GM12864 (cell line): ENCODE results near the gene ST8SIA3.

Experiments
- DNase-seq: peaks from one replicate; pipeline ENCODE4 v3.0.0-alpha.2; 2011; ENCODE audit warnings: low read depth
- H3K4me3 ChIP-seq: 2 replicates; pipeline ENCODE4 v1.5.1; 2011; ENCODE audit warnings: mild to moderate bottlenecking, low read depth, low read length, control low read depth
- TF ChIP-seq, protein P1 (sequence below): IDR thresholded peaks from 2 replicates; pipeline ENCODE4 v1.5.1; 2011; ENCODE audit warnings: low read depth, mild to moderate bottlenecking, moderate library complexity, low read length, control low read depth, inconsistent platforms; ENCODE audit errors: missing control alignments

The ST8SIA3 gene

DNA sequence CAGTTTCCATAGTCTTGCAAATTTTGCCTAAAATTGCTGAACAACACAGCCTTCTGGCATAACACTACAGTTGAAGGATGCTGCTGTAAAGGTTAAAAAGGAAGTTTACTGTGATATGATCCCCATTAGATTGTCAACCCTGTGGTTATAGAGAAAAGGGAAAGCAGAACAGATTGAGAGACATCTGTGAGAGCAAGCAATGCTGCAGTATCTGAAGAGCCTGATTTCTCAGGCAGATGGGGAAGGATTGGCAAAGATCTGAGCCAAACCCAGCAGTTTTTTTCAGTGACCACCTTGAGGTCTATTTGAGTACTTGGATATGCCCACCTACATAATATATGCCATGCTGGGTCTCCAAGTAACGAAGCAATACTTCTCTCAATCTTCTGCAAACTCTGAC lies 8.5 kb upstream of the ST8SIA3 start:
- H3K4me3 ChIP-seq: no peak overlapping the region
- no peak for DNase-seq
- TF ChIP-seq, protein P1, sequence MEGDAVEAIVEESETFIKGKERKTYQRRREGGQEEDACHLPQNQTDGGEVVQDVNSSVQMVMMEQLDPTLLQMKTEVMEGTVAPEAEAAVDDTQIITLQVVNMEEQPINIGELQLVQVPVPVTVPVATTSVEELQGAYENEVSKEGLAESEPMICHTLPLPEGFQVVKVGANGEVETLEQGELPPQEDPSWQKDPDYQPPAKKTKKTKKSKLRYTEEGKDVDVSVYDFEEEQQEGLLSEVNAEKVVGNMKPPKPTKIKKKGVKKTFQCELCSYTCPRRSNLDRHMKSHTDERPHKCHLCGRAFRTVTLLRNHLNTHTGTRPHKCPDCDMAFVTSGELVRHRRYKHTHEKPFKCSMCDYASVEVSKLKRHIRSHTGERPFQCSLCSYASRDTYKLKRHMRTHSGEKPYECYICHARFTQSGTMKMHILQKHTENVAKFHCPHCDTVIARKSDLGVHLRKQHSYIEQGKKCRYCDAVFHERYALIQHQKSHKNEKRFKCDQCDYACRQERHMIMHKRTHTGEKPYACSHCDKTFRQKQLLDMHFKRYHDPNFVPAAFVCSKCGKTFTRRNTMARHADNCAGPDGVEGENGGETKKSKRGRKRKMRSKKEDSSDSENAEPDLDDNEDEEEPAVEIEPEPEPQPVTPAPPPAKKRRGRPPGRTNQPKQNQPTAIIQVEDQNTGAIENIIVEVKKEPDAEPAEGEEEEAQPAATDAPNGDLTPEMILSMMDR: no peak

DNA sequence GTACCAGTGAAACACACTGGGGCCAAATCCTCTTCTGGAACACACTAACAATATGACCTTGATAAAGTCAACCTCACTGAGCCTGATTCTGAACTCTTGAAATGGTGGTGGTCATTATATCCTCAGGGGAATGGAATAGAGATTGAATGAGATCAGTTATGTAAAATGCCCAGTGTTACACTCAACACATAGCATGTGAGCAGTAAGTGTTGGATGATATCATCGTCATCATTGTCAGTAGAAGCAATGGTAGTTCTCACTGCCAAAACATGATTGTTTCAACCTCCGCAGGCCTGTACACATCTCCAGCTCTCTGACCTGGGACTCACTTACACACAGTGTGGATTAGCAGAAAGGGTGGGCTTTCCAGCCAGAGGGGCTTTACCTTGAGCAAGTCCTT lies 5.5 kb upstream of the ST8SIA3 start:
- H3K4me3 ChIP-seq: no peak overlapping the region
- DNase-seq: no peak
- TF ChIP-seq, protein P1: no peak

DNA sequence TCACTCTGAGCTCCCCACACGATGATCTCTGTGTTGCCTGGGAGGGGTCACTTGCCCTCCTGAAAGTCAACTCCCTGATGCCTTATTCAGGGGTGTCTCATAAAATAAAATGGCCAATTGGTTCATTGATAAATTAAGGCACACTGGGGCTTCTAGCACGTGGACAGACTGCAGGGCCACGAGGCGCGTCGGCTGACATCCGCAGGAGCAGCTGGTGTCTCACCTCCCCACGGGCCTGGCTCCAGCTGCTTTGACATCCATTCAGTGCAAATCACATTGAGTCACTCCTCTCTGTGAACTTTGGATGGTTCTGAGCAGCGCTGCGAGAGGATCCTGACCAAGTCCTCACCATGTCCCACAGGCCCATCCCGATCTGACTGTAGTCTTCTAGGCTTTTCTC lies 4.6 kb upstream of the ST8SIA3 start:
- no peak for DNase-seq
- H3K4me3 ChIP-seq: no peak overlapping the region
- TF ChIP-seq, protein P1: no peak

DNA sequence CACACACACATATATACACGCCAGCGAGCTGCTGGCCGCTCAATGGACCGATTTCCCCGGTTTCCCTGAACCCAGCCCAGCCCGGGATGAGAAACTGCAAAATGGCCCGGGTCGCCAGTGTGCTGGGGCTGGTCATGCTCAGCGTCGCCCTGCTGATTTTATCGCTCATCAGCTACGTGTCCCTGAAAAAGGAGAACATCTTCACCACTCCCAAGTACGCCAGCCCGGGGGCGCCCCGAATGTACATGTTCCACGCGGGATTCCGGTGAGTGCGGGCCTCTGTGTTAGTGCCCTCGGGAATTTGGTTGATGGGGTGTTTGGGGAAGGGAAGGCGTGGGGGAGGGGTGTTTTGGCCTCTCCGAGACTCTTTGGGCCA lies 392 bp downstream of the ST8SIA3 start:
- TF ChIP-seq, protein P1: no peak
- DNase-seq: no peak
- H3K4me3 ChIP-seq: no peak overlapping the region

DNA sequence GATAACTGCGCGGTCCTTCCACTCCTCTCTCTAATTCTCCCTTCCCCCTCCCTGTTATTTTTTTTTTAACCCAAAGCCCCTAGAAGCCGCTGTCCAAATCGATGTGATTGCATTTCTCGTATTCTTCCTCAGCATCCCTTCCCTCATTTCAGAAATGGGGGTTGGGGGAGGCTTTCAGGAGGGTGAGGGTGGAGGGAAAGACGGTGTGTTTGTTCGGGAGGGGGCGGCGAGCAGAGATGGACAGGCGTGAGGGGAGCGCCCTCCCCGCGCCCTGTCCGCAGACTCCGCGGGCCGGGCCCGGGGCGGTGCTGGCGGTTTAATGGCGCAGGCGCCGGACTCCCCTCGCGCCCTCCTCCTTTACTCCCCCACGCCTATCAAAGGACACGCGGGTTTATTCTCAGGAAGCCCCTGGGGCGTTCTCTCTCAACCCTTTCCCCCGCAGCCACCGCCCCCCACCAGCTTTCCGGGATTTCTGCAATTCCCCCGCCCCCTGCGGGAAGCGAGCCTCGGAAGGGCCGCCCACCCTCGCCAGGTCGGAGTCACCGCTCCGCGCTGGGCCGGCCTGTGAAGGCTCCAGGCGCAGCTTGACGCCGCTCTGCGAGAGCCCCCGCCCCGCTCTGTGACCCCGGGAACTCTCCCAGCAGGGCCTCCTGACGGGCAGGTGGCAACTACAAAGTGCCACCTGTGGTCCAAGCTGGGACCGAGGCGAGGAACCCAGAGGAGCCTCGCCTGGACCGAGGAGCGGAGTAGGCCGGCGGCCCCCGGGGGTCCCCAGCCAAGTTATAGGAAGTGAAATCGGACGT lies 981 bp downstream of the ST8SIA3 start:
- DNase-seq: no peak
- TF ChIP-seq, protein P1: no peak
- H3K4me3 ChIP-seq: no peak overlapping the region

DNA sequence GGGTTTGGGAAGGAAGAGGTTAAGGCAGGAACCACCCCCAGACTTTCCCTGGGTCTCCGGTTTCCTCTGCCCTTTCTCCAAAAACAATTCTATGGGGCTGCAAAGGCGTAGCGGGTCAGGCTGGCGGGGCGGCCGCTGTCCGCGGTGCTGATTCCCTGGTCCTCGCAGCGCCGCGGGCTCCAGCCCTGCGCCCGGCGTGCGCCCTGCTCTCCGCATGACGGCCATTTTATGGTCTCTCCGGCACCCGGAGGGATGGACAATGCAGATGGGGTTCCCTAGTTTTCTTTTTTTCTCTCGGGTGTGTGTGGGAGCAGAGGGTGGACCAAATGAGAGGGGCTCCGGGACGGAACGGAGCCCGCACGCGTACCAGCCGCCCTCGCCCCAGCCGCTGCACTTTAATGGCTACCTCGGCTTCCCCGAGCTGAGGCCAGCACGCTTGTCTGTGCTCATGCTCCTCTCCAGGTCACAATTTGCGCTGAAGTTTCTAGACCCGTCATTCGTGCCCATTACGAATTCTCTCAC lies 1.6 kb downstream of the ST8SIA3 start:
- TF ChIP-seq, protein P1: no peak
- H3K4me3 ChIP-seq: no peak overlapping the region
- no peak for DNase-seq

DNA sequence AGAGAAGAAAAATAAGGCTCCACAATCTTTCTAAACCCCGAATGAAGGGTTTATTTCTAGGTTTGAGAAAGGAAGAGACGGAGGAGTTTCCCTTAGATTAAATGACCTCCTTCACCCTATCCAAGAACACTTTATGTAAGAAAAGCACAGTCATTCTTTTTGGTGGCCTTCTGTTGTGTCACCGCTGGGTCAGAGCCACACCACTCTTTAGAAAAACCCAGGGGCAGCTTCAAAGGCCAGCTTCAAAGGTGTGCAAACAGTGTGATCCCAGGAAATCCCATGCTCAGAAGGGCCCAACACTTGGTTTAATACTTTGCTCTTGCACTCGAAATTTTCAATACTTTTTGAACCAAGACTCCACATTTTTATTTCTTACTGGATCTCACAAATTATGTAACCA lies 7.1 kb downstream of the ST8SIA3 start:
- no peak overlapping the region for H3K4me3 ChIP-seq
- TF ChIP-seq, protein P1: no peak

More for the DNA sequence above, 7.1 kb downstream of the ST8SIA3 start:
- no peak for DNase-seq
